Fibroblast of lung (primary cell): ENCODE measurements around the gene EFCAB8. TPM values are rescaled to one million over a fixed set of nuclear protein-coding genes. Genes with fewer than 3 reads are reported as not detected.
"Not testable (repeated sequence)": the region's sequence is repeated elsewhere in the genome, so short reads cannot be mapped to it uniquely, and the experiment has no call there.

Source experiments
- DNase-seq, 2 donors: peaks; one replicate each; pipeline versions ENCODE4 v3.0.0 to v3.0.0-alpha.2; 2010; ENCODE audit warnings: low read depth in 2 of 2
- H2AFZ ChIP-seq: 2 replicates; pipeline ENCODE4 v1.5.1; 2012; ENCODE audit warnings: low read length, control low read depth, inconsistent platforms
- H3K27ac ChIP-seq: 2 replicates; pipeline ENCODE4 v1.5.1; 2011; ENCODE audit warnings: low read length, control low read depth; ENCODE audit not compliant: insufficient read depth
- H3K27me3 ChIP-seq: 2 replicates; pipeline ENCODE4 v1.5.1; 2011; ENCODE audit warnings: mild to moderate bottlenecking, low read length; ENCODE audit not compliant: control insufficient read depth, insufficient read depth
- H3K36me3 ChIP-seq: 2 replicates; pipeline ENCODE4 v1.5.1; 2011; ENCODE audit warnings: low read length; ENCODE audit not compliant: control insufficient read depth, insufficient read depth
- H3K4me1 ChIP-seq: 2 replicates; pipeline ENCODE4 v1.5.1; 2011; ENCODE audit warnings: low read length; ENCODE audit not compliant: control insufficient read depth, insufficient read depth; ENCODE audit errors: extremely low read depth
- H3K4me2 ChIP-seq: 2 replicates; pipeline ENCODE4 v1.5.1; 2011; ENCODE audit warnings: low read length, control low read depth; ENCODE audit not compliant: insufficient read depth; ENCODE audit errors: extremely low read depth
- H3K4me3 ChIP-seq, 4 experiments: fragments of 200-600 bp in 1 of 4; sonication (generic) in 1 of 4; replicated peaks in 1 of 4; 2 replicates each; pipeline ENCODE4 v1.5.1; 2011 to 2016; ENCODE audit warnings: low read length in 4 of 4, low read depth in 3 of 4, mild to moderate bottlenecking in 3 of 4, control low read depth in 2 of 4, inconsistent platforms in 1 of 4, mixed read lengths in 1 of 4; ENCODE audit not compliant: insufficient read depth in 1 of 4; ENCODE audit errors: control extremely low read depth in 1 of 4
- H3K79me2 ChIP-seq: 2 replicates; pipeline ENCODE4 v1.5.1; 2012; ENCODE audit warnings: mild to moderate bottlenecking, low read length, inconsistent platforms; ENCODE audit not compliant: control insufficient read depth, insufficient read depth
- H3K9ac ChIP-seq: 2 replicates; pipeline ENCODE4 v1.5.1; 2011; ENCODE audit warnings: mild to moderate bottlenecking, low read length, control low read depth; ENCODE audit not compliant: insufficient read depth
- H3K9me3 ChIP-seq: 2 replicates; pipeline ENCODE4 v1.5.1; 2012; ENCODE audit warnings: low read depth, low read length; ENCODE audit not compliant: control insufficient read depth, insufficient read depth
- H4K20me1 ChIP-seq: 2 replicates; pipeline ENCODE4 v1.5.1; 2011; ENCODE audit warnings: low read length; ENCODE audit not compliant: control insufficient read depth, insufficient read depth; ENCODE audit errors: extremely low read depth
- EZH2 ChIP-seq: IDR thresholded peaks from 2 replicates; pipeline ENCODE4 v1.5.1; 2012; ENCODE audit warnings: low read length, control low read depth, mild to moderate bottlenecking; ENCODE audit errors: missing control alignments
- polyA plus RNA-seq, 2 donors: library from polyadenylated mRNA; depleted of rRNA in 1 of 2; stranded (reverse) in 1 of 2; unstranded in 1 of 2; fragments of >200 nt; gene quantifications; 2 replicates each; pipeline ENCODE4 v1.2.1, GENCODE V29; 2011 to 2012; ENCODE audit warnings: missing spikeins in 1 of 2
- total RNA-seq: library from RNA; depleted of rRNA; stranded (reverse); fragments of >200 nt; gene quantifications from 2 replicates; pipeline ENCODE4 v1.2.1, GENCODE V29; 2014
- TF ChIP-seq, protein P1 (sequence below), 2 donors: IDR thresholded peaks in 1 of 2; conservative IDR thresholded peaks in 1 of 2; 1 replicate in 1 of 2; 2 replicates in 1 of 2; pipeline ENCODE4 v1.5.1; 2011 to 2012; ENCODE audit warnings: low read length in 2 of 2, control low read depth in 1 of 2, inconsistent platforms in 1 of 2, low read depth in 1 of 2, mild to moderate bottlenecking in 1 of 2

Gene EFCAB8
- total and polyA plus RNA-seq, 2 donors (not counting 1 experiment from before 2014, with no cell fraction given): under 0.01 TPM; not detected in 1

DNA sequence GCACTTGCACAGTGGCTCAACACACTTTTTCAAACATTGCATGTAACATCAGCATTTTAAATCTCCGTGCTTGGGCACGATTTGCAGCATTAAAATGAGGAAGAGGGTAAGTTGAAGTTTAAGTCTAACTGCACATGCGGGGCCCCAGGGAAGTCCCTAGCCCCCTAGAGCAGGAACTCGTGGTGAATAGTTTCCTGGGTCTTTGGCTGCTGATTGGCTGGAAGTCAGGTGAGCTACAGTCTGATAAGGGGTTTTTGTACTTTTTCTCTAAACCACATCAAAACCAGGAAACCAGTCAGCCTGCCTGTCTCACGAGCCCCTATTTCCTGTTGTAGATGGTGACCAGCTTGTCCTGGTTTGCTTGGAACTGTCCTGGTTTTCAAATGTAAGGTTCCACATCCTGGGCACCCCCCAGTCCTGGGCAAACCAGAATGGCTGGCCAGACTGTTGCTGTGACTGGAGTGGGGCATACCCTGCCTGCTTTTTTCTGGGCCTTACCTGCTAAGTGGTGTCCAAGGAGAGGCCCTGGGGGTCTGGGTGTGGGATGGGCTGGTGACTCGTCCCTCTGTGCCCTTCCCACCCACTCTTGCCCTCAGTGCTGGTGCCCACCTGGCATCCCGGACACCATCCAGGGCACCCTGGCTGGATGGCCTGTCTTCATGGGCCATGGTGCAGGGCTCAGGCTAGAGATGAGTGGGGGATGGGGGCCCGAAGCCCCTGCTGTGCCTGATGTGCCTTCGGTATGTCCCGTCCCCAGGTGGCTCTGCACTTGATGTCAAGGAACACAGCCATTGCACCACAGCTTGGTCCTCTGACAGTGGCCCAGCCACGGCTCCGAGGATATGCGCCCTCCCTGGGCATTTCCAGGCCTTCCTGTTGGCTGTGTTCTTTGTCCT lies 113.7 kb downstream of the EFCAB8 start:
- no peak overlapping the region for H2AFZ ChIP-seq

DNA sequence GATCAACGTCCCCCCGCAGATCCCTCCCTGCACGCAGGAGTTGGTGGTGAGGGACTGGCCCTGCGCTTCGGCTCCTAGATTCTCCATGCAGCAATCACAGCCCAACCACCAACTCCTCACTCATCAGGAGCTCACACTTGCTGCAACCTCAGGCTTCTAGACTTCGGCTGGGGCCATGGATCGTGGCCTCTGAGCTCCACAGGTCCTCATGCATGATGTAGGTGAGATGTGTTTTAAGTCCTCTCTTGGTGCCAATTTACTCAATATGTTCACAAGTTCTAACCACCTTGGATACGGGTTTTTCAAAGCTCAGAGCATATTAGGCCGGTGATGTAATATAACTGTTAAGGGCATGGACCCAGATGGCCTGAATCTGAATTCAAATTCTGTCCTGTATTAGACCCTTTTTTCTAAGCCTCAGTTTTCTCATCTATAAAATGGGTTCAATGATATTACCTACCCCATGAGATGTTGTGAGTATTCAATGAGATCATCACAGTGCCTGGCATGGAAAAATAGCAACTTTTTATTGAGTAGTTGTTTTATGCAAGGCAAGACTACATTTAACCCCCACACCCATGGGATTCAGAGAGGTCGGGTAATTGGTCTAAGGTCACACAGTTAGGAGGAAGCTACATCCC lies 114.5 kb downstream of the EFCAB8 start:
- Histone ChIP-seq H3K4me3 (no peak overlapping the region), H3K36me3 (no peaks in the 10 kb centered on the region), H4K20me1 (no peaks in the 10 kb centered on the region), H3K4me2 (no peak overlapping the region), H3K9ac (no peak overlapping the region), H3K27me3 (no peaks in the 10 kb centered on the region), H3K9me3 (no peaks in the 10 kb centered on the region), H2AFZ (no peak overlapping the region), H3K27ac (no peak overlapping the region), H3K79me2 (no peaks in the 10 kb centered on the region), H3K4me1 (no peaks in the 10 kb centered on the region)
- DNase-seq: no peak
- TF ChIP-seq, protein P1, sequence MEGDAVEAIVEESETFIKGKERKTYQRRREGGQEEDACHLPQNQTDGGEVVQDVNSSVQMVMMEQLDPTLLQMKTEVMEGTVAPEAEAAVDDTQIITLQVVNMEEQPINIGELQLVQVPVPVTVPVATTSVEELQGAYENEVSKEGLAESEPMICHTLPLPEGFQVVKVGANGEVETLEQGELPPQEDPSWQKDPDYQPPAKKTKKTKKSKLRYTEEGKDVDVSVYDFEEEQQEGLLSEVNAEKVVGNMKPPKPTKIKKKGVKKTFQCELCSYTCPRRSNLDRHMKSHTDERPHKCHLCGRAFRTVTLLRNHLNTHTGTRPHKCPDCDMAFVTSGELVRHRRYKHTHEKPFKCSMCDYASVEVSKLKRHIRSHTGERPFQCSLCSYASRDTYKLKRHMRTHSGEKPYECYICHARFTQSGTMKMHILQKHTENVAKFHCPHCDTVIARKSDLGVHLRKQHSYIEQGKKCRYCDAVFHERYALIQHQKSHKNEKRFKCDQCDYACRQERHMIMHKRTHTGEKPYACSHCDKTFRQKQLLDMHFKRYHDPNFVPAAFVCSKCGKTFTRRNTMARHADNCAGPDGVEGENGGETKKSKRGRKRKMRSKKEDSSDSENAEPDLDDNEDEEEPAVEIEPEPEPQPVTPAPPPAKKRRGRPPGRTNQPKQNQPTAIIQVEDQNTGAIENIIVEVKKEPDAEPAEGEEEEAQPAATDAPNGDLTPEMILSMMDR (conservative IDR thresholded peaks at IDR 0.05 in 1 of 2, IDR thresholded peaks at IDR 0.05 in 1 of 2; ENCODE audit: low read depth in 1 of 2, low read length in 2 of 2): no peak
- no peak for TF ChIP-seq EZH2

More for the DNA sequence above, 113.7 kb downstream of the EFCAB8 start:
- no peak overlapping the region for H3K27ac ChIP-seq
- no peaks in the 10 kb centered on the region for H3K4me1 ChIP-seq
- no peak overlapping the region for H3K9ac ChIP-seq
- TF ChIP-seq, protein P1 (conservative IDR thresholded peaks at IDR 0.05 in 1 of 2, IDR thresholded peaks at IDR 0.05 in 1 of 2; ENCODE audit: low read depth in 1 of 2, low read length in 2 of 2): no peak
- DNase-seq: no peak
- H3K79me2 ChIP-seq: no peaks in the 10 kb centered on the region
- H4K20me1 ChIP-seq: no peaks in the 10 kb centered on the region
- H3K4me3 ChIP-seq: no peak overlapping the region
- no peaks in the 10 kb centered on the region for H3K27me3 ChIP-seq
- no peak overlapping the region for H3K4me2 ChIP-seq
- no peaks in the 10 kb centered on the region for H3K9me3 ChIP-seq
- no peaks in the 10 kb centered on the region for H3K36me3 ChIP-seq

DNA sequence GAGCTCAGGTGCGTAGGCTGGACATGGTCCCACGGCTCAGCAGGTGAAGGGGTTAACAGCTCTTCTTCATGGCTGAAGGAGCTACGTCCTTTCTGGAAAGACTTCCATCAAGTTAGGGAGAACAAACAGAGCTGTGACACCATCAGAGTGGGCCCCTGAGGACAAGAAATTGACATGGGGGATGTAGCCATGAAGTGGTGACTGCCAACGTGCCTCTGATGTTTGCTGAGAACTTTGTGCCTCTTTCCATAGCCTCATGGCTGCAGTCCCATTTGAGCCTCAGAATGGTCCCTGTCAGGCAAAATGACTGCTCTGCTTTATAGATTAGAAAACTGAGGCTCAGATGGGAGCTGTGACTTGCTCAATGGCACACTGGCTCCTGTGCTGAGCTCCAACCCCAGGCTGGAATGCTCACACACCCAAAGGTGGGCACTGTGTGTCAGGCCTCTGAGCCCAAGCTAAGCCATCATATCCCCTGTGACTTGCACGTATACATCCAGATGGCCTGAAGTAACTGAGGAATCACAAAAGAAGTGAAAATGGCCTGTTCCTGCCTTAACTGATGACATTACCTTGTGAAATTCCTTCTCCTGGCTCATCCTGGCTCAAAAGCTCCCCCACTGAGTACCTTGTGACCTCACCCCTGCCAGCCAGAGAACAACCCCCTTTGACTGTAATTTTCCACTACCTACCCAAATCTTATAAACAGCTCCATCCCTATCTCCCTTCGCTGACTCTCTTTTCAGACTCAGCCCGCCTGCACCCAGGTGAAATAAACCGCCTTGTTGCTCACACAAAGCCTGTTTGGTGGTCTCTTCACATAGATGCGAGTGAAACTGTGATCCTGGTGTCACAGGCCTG lies 115.7 kb downstream of the EFCAB8 start:
- not testable (repeated sequence) for H3K4me3 ChIP-seq, H3K4me2 ChIP-seq, DNase-seq, H3K9me3 ChIP-seq, H4K20me1 ChIP-seq, H3K9ac ChIP-seq, H3K4me1 ChIP-seq, H3K27ac ChIP-seq, H3K27me3 ChIP-seq, H2AFZ ChIP-seq, H3K79me2 ChIP-seq, H3K36me3 ChIP-seq

DNA sequence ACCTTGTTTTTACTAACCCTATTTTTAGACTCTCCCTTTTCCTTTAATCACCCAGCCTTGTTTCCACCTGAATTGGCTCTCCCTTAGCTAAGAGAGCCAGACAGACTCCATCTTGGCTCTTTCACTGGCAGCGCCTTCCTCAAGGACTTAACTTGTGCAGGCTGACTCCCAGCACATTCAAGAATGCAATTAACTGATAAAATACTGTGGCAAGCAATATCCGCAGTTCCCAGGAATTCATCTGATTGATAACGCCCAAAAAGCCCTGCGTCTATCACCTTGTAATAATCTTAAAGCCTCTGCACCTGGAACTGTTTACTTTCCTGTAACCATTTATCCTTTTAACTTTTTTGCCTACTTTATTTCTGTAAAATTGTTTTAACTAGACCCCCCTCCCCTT lies 116.4 kb downstream of the EFCAB8 start:
- not testable (repeated sequence) for H2AFZ ChIP-seq, H3K36me3 ChIP-seq, H4K20me1 ChIP-seq, H3K27ac ChIP-seq, H3K79me2 ChIP-seq, H3K4me2 ChIP-seq, H3K9me3 ChIP-seq, H3K4me3 ChIP-seq, H3K9ac ChIP-seq, H3K27me3 ChIP-seq, DNase-seq, H3K4me1 ChIP-seq
